ENCODE measurements around the gene RPS6KB1.

- TF ChIP-seq POLR2A (IDR thresholded peaks at IDR 0.05) (no peak), CTCF (IDR thresholded peaks at IDR 0.05) (no peak)
Measured at GRCh38 chr17:59962739-59963318, 69.9 kb downstream of the RPS6KB1 start.
